Endothelial cell of umbilical vein (primary cell): ENCODE results near the gene SORCS2. TPM values are rescaled to one million over a fixed set of nuclear protein-coding genes. Genes with fewer than 3 reads are reported as not detected.

Source experiments
- BruUV-seq: library from RNA; stranded (reverse); fragments of 400-500 nt; replicated peaks from 2 replicates; lab custom pipeline; 2021; lab: Mats Ljungman, UMichigan
- CTCF ChIA-PET: fragments of 300-600, 350-600 bp; sonication (Branson Sonifier 250); formaldehyde crosslinking; loops from one replicate; lab custom pipeline; 2021; ENCODE audit warnings: antibody characterized with exemption, inconsistent platforms; lab: Charles Lee
- POLR2A ChIA-PET: fragments of 300-600, 350-600 bp; sonication (Branson Sonifier 250); formaldehyde crosslinking; loops from one replicate; lab custom pipeline; 2021; ENCODE audit warnings: antibody characterized with exemption, inconsistent platforms; lab: Charles Lee
- DNase-seq: peaks from one replicate; pipeline ENCODE4 v3.0.0-alpha.2; 2011; ENCODE audit warnings: low read depth, low spot score
- FAIRE-seq: peaks from 2 replicates; lab custom pipeline; 2011; peaks lifted over from hg19 to GRCh38; lab: Jason Lieb, UNC
- H2AFZ ChIP-seq: 2 replicates; pipeline ENCODE4 v1.6.0; 2012; ENCODE audit warnings: low read depth, low read length, control low read depth, inconsistent platforms
- H3K27ac ChIP-seq: 2 replicates; pipeline ENCODE4 v1.5.1; 2011; ENCODE audit warnings: low read depth, mild to moderate bottlenecking, control low read depth, low read length, moderate library complexity; ENCODE audit not compliant: insufficient read depth
- H3K27me3 ChIP-seq, 2 experiments: 2 replicates each; pipeline versions ENCODE4 v1.6.0 to v1.6.1; 2011; ENCODE audit warnings: low read length in 2 of 2, mixed read lengths in 1 of 2; ENCODE audit not compliant: control insufficient read depth in 2 of 2, insufficient read depth in 2 of 2
- H3K36me3 ChIP-seq, 2 experiments: 2 replicates in 1 of 2; 3 replicates in 1 of 2; pipeline ENCODE4 v1.5.1; 2011; ENCODE audit warnings: low read length in 2 of 2, mild to moderate bottlenecking in 1 of 2, moderate library complexity in 1 of 2; ENCODE audit not compliant: control insufficient read depth in 2 of 2, insufficient read depth in 2 of 2; ENCODE audit errors: extremely low read depth in 1 of 2
- H3K4me1 ChIP-seq: 3 replicates; pipeline ENCODE4 v1.5.1; 2011; ENCODE audit warnings: mild to moderate bottlenecking, low read length; ENCODE audit not compliant: control insufficient read depth, insufficient read depth; ENCODE audit errors: extremely low read depth
- H3K4me2 ChIP-seq: 2 replicates; pipeline ENCODE4 v1.6.1; 2011; ENCODE audit warnings: low read length, control low read depth, mixed read lengths; ENCODE audit not compliant: insufficient read depth
- H3K4me3 ChIP-seq, 3 experiments: fragments of 200-600 bp in 1 of 3; sonication (generic), shearing (Covaris generic) in 1 of 3; replicated peaks in 1 of 3; 2 replicates each; pipeline ENCODE4 v1.5.1; 2011 to 2016; ENCODE audit warnings: control low read depth in 3 of 3, low read length in 3 of 3, mild to moderate bottlenecking in 2 of 3, inconsistent platforms in 1 of 3, low read depth in 1 of 3, moderate library complexity in 1 of 3; ENCODE audit not compliant: insufficient read depth in 1 of 3
- H3K79me2 ChIP-seq: 2 replicates; pipeline ENCODE4 v1.6.0; 2012; ENCODE audit warnings: low read length, inconsistent platforms; ENCODE audit not compliant: control insufficient read depth, insufficient read depth
- H3K9ac ChIP-seq: replicated peaks from 2 replicates; pipeline ENCODE3; 2011; ENCODE audit warnings: low read length, control low read depth; ENCODE audit not compliant: insufficient read depth; ENCODE audit errors: extremely low read depth
- H3K9me1 ChIP-seq: replicated peaks from 3 replicates; pipeline ENCODE4 v1.6.0; 2011; ENCODE audit warnings: mild to moderate bottlenecking, low read length; ENCODE audit not compliant: control insufficient read depth, insufficient read depth; ENCODE audit errors: extremely low read depth
- H3K9me3 ChIP-seq: replicated peaks from 2 replicates; pipeline ENCODE4 v1.5.1; 2012; ENCODE audit warnings: low read length, inconsistent platforms; ENCODE audit not compliant: control insufficient read depth, insufficient read depth
- H4K20me1 ChIP-seq: replicated peaks from 2 replicates; pipeline ENCODE3; 2011; ENCODE audit warnings: mild to moderate bottlenecking, low read length; ENCODE audit not compliant: control insufficient read depth, insufficient read depth; ENCODE audit errors: extremely low read depth
- CTCF ChIP-seq, 2 donors: IDR thresholded peaks; 1 replicate in 1 of 2; 2 replicates in 1 of 2; pipeline ENCODE4 v1.5.1; 2011; ENCODE audit warnings: low read length in 2 of 2, mild to moderate bottlenecking in 2 of 2, moderate library complexity in 2 of 2, control low read depth in 1 of 2, inconsistent platforms in 1 of 2, low read depth in 1 of 2; ENCODE audit not compliant: insufficient read depth in 1 of 2; ENCODE audit errors: extremely low read depth in 1 of 2
- EZH2 ChIP-seq: IDR thresholded peaks from 2 replicates; pipeline ENCODE4 v1.6.1; 2012; ENCODE audit warnings: borderline replicate concordance, low read depth, mild to moderate bottlenecking, moderate library complexity, low read length, inconsistent platforms; ENCODE audit not compliant: severe bottlenecking
- FOS ChIP-seq: IDR thresholded peaks from 2 replicates; pipeline ENCODE4 v1.6.1; 2011; ENCODE audit warnings: mild to moderate bottlenecking, low read length, moderate library complexity, borderline replicate concordance; ENCODE audit not compliant: insufficient read depth
- GATA2 ChIP-seq: IDR thresholded peaks from 2 replicates; pipeline ENCODE4 v1.7.0; 2011; ENCODE audit warnings: low read depth, mild to moderate bottlenecking, moderate library complexity, mixed read lengths, low read length; ENCODE audit not compliant: insufficient read length, insufficient read depth
- JUN ChIP-seq: IDR thresholded peaks from 2 replicates; pipeline ENCODE4 v1.6.1; 2011; ENCODE audit warnings: borderline replicate concordance, low read depth; ENCODE audit not compliant: insufficient read length, insufficient read depth
- MAX ChIP-seq: IDR thresholded peaks from 2 replicates; pipeline ENCODE4 v1.6.1; 2011; ENCODE audit not compliant: insufficient read depth, insufficient read length
- MYC ChIP-seq: IDR thresholded peaks from one replicate; pipeline ENCODE4 v1.6.1; 2011; ENCODE audit warnings: mild to moderate bottlenecking, low read depth, low read length
- POLR2A ChIP-seq: IDR thresholded peaks from 2 replicates; pipeline ENCODE4 v1.6.1; 2012; ENCODE audit warnings: low read depth, mild to moderate bottlenecking, control low read depth, low read length
- POLR2AphosphoS5 ChIP-seq: IDR thresholded peaks from 2 replicates; pipeline ENCODE4 v1.6.1; 2012; ENCODE audit warnings: low read depth, mild to moderate bottlenecking, control low read depth, low read length, moderate library complexity; ENCODE audit not compliant: insufficient read depth
- dilution Hi-C: fragments of 300-500 bp; cut with MboI; formaldehyde crosslinking; loops from one replicate; pipeline ENCODE4 v1.15.0; 2019; ENCODE audit warnings: low sequenced_read_pairs; ENCODE audit not compliant: extremely low pct_ligation_motif_present
- intact Hi-C: fragments of 100-400 bp; cut with micrococcal nuclease; formaldehyde crosslinking; loops from one replicate; pipeline ENCODE4 v1.10.0; 2022
- polyA plus RNA-seq, 4 experiments: library from polyadenylated mRNA; depleted of rRNA in 3 of 4; stranded (reverse) in 3 of 4; unstranded in 1 of 4; fragments of >200 nt; gene quantifications; 2 replicates each; pipeline versions ENCODE4 v1.2.1 to v1.2.3, GENCODE V29; 2011 to 2012; ENCODE audit warnings: missing spikeins in 1 of 4
- total RNA-seq: library from RNA; stranded (reverse); gene quantifications from 2 replicates; pipeline ENCODE4 v1.2.3, GENCODE V29; 2021

SORCS2 gene
- total and polyA plus RNA-seq, 2 donors (not counting 3 experiments of a cell fraction or from before 2014, with no cell fraction given) = not detected

GRCh38 chr4:7647600-7648543 lies 455.5 kb downstream of the SORCS2 start:
- Histone ChIP-seq H3K9me1 (no peaks in the 10 kb centered on the region), H3K27ac (no peak overlapping the region), H3K79me2 (no peaks in the 10 kb centered on the region), H4K20me1 (no peaks in the 10 kb centered on the region), H2AFZ (no peak overlapping the region), H3K9ac (no peak overlapping the region), H3K4me3 (no peak overlapping the region), H3K9me3 (no peaks in the 10 kb centered on the region), H3K36me3 (no peaks in the 10 kb centered on the region), H3K27me3 (peaks cover 0 to 3% of the 10 kb centered on the region in 2 experiments), H3K4me2 (no peak overlapping the region), H3K4me1 (peaks cover 28% of the 10 kb centered on the region)
- ChIA-PET POLR2A (no interaction called here), CTCF (interaction anchor here (0.6 to 1.0 kb wide), 3 partner anchors 17 to 954 kb away, joined by 3 read pairs; no protein-coding TSS in a partner anchor)
- dilution Hi-C loops = no loop called here
- peak; percentile 46 for TF ChIP-seq GATA2
- TF ChIP-seq MAX = no peak
- no peak for TF ChIP-seq MYC
- TF ChIP-seq FOS = peak; percentile 55
- TF ChIP-seq CTCF (IDR thresholded peaks at IDR 0.05; ENCODE audit: extremely low read depth in 1 of 2, insufficient read depth in 1 of 2, low read depth in 1 of 2, low read length in 2 of 2) = no peak
- peak; percentile 54 for TF ChIP-seq JUN
- no peak for TF ChIP-seq EZH2
- no peak for TF ChIP-seq POLR2A
- peak; percentile 61 for TF ChIP-seq POLR2AphosphoS5
- intact Hi-C loops = loop anchor here (2.0 kb wide), 1 partner anchor 75 kb away; no protein-coding TSS in a partner anchor
- FAIRE-seq = peak; percentile 79
- peak; percentile 36 for DNase-seq
- BruUV-seq = no TSS peak
